Kasumi-1 (cell line): ENCODE data around the gene SNTN.

Experiments
- DNase-seq, 2 experiments: peaks; one replicate each; lab custom pipeline; 2025; lab: John Stamatoyannopoulos, UW

SNTN gene

GRCh38 chr3:63674586-63674985, 22.1 kb downstream of the SNTN start:
- no peak for DNase-seq

GRCh38 chr3:63679186-63679585, 26.7 kb downstream of the SNTN start:
- DNase-seq: peak; percentile 24 to 47

- no peak for DNase-seq
Measured at GRCh38 chr3:63684081-63684480, 31.6 kb downstream of the SNTN start.

GRCh38 chr3:63685340-63685739, 32.9 kb downstream of the SNTN start:
- peak in 1 of 2 experiments; percentile 5 for DNase-seq

GRCh38 chr3:63687278-63688225, 35.1 kb downstream of the SNTN start:
- DNase-seq: no peak

GRCh38 chr3:63689285-63689684, 36.8 kb downstream of the SNTN start:
- no peak for DNase-seq

GRCh38 chr3:63693351-63693750, 40.9 kb downstream of the SNTN start:
- no peak for DNase-seq

DNA sequence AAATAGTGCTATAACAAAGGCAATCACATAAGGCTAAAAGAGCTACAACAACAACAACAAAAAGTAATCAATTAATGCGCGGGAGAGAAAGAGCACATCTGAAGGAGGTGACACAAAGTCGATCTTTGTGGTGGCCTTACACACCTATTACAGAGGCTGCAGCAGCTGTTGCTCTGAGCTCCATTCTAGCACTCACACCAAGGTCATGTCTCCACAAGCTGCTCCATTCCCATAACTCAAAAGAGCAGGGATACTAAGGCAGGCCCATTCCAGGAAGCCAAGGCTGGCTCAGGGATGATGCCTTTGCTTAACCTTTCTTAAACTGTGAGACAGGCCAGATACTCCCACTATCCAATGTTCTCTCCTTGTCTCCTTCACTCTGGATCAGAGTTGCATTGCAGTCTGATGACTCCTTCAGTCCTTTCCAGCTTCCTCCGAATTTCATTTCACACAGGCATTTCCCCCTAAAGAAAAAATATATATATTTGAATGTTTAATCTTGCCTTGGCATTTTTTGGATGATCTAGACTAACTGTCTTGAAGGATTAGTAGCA, 52.7 kb downstream of the SNTN start:
- no peak for DNase-seq

- DNase-seq: no peak
Measured at GRCh38 chr3:63706321-63707085, 54.0 kb downstream of the SNTN start.

- no peak for DNase-seq
Measured at GRCh38 chr3:63707731-63708130, 55.3 kb downstream of the SNTN start.

- no peak for DNase-seq
Measured at GRCh38 chr3:63709576-63709975, 57.1 kb downstream of the SNTN start.
